Hepatocyte (in vitro differentiated cells): Measurements from ENCODE around the gene USP32. TPM values are rescaled to one million over a fixed set of nuclear protein-coding genes. Genes with fewer than 3 reads are reported as not detected.

Experiments used
- DNase-seq: peaks from one replicate; pipeline ENCODE4 v3.0.0-alpha.2; 2016; ENCODE audit warnings: low spot score
- H2AFZ ChIP-seq: fragments of 200-600 bp; sonication (generic); 2 replicates; pipeline ENCODE4 v1.6.0; 2016; ENCODE audit warnings: antibody characterized with exemption, mild to moderate bottlenecking
- H3K27ac ChIP-seq: fragments of 200-600 bp; sonication (generic); 2 replicates; pipeline ENCODE4 v1.5.1; 2016; ENCODE audit warnings: mild to moderate bottlenecking
- H3K27me3 ChIP-seq: fragments of 200-600 bp; sonication (generic); 2 replicates; pipeline ENCODE4 v1.6.1; 2016
- H3K36me3 ChIP-seq: fragments of 200-600 bp; sonication (generic); replicated peaks from 2 replicates; pipeline ENCODE4 v1.5.1; 2016; ENCODE audit warnings: low read depth; ENCODE audit not compliant: insufficient read depth
- H3K4me1 ChIP-seq: fragments of 200-600 bp; sonication (generic); 2 replicates; pipeline ENCODE4 v1.5.1; 2016; ENCODE audit warnings: mild to moderate bottlenecking, moderate library complexity; ENCODE audit not compliant: insufficient read depth
- H3K4me2 ChIP-seq: fragments of 200-600 bp; sonication (generic); 2 replicates; pipeline ENCODE4 v1.6.0; 2016
- H3K4me3 ChIP-seq: fragments of 200-600 bp; sonication (generic); 2 replicates; pipeline ENCODE4 v1.5.1; 2016; ENCODE audit warnings: mild to moderate bottlenecking
- H3K79me2 ChIP-seq: fragments of 200-600 bp; sonication (generic); 2 replicates; pipeline ENCODE4 v1.6.0; 2017; ENCODE audit warnings: mild to moderate bottlenecking
- H3K9me2 ChIP-seq: fragments of 200-600 bp; sonication (generic); replicated peaks from 2 replicates; pipeline ENCODE4 v1.6.0; 2017; ENCODE audit warnings: mild to moderate bottlenecking; ENCODE audit not compliant: insufficient read depth
- H3K9me3 ChIP-seq: fragments of 200-600 bp; sonication (generic); 2 replicates; pipeline ENCODE4 v1.5.1; 2016; ENCODE audit warnings: low read depth, mild to moderate bottlenecking
- H4K20me1 ChIP-seq: fragments of 200-600 bp; sonication (generic); 2 replicates; pipeline ENCODE4 v1.6.0; 2016; ENCODE audit warnings: mild to moderate bottlenecking; ENCODE audit not compliant: insufficient read depth, poor library complexity, severe bottlenecking
- CTCF ChIP-seq: fragments of 200-600 bp; sonication (generic); IDR thresholded peaks from 2 replicates; pipeline ENCODE4 v1.5.1; 2016; ENCODE audit warnings: antibody characterized with exemption, mild to moderate bottlenecking; ENCODE audit not compliant: poor library complexity
- EZH2 ChIP-seq: fragments of 200-600 bp; sonication (generic); IDR thresholded peaks from 2 replicates; pipeline ENCODE4 v1.6.1; 2016; ENCODE audit warnings: antibody characterized with exemption, mild to moderate bottlenecking, borderline replicate concordance
- EZH2phosphoT487 ChIP-seq: fragments of 200-600 bp; sonication (generic); IDR thresholded peaks from one replicate; pipeline ENCODE4 v1.6.1; 2018; ENCODE audit warnings: antibody characterized with exemption, mild to moderate bottlenecking, low read depth, moderate library complexity; ENCODE audit not compliant: unreplicated experiment, severe bottlenecking
- WGBS: methylation state at CpG from one replicate; pipeline ENCODE4 v1.1.6; 2016; ENCODE audit warnings: low lambda C conversion rate; ENCODE audit errors: missing lambda C conversion rate; 5-methylcytosine and 5-hydroxymethylcytosine counted together
- polyA plus RNA-seq: library from polyadenylated mRNA; unstranded; fragments of >200 nt; fragmentation: Nextera tagmentation; extraction: Ambion mirVana; gene quantifications from 2 replicates; pipeline ENCODE4 v1.2.1, GENCODE V29; 2016
- total RNA-seq: library from RNA; depleted of rRNA; stranded (reverse); fragments of >200 nt; gene quantifications from 2 replicates; pipeline ENCODE4 v1.2.3, GENCODE V29; 2014

Gene USP32
- total and polyA plus RNA-seq, 2 experiments from 2014 or later: 15.3 to 37.0 TPM

GRCh38 chr17:60165223-60165622, 226.7 kb downstream of the USP32 start:
- Histone ChIP-seq H3K27ac (no peak overlapping the region), H3K79me2 (no peaks in the 10 kb centered on the region), H3K9me2 (no peaks in the 10 kb centered on the region), H4K20me1 (no peaks in the 10 kb centered on the region), H2AFZ (no peak overlapping the region), H3K9me3 (no peaks in the 10 kb centered on the region), H3K36me3 (no peaks in the 10 kb centered on the region), H3K4me3 (no peak overlapping the region), H3K4me2 (no peak overlapping the region), H3K27me3 (no peaks in the 10 kb centered on the region), H3K4me1 (no peaks in the 10 kb centered on the region)
- 81% methylated on average over 5 of the region's 5 CpGs for WGBS
- no peak for TF ChIP-seq EZH2phosphoT487
- no peak for TF ChIP-seq EZH2
- no peak for TF ChIP-seq CTCF
- DNase-seq: no peak

- Histone ChIP-seq H3K4me3 (no peak overlapping the region), H4K20me1 (no peaks in the 10 kb centered on the region), H3K27me3 (no peaks in the 10 kb centered on the region), H2AFZ (no peak overlapping the region), H3K9me2 (no peaks in the 10 kb centered on the region), H3K36me3 (no peaks in the 10 kb centered on the region), H3K9me3 (no peaks in the 10 kb centered on the region), H3K79me2 (no peaks in the 10 kb centered on the region), H3K4me1 (no peaks in the 10 kb centered on the region), H3K27ac (no peak overlapping the region), H3K4me2 (no peak overlapping the region)
- 68% methylated on average over 5 of the region's 5 CpGs for whole genome bisulfite sequencing
- DNase-seq: no peak
- TF ChIP-seq EZH2phosphoT487 (no peak), CTCF (no peak), EZH2 (no peak)
Observed at GRCh38 chr17:60164697-60165096, 227.2 kb downstream of the USP32 start.

GRCh38 chr17:60164164-60164563, 227.8 kb downstream of the USP32 start:
- Histone ChIP-seq H3K79me2 (no peaks in the 10 kb centered on the region), H4K20me1 (no peaks in the 10 kb centered on the region), H2AFZ (no peak overlapping the region), H3K4me2 (no peak overlapping the region), H3K27ac (no peak overlapping the region), H3K9me2 (no peaks in the 10 kb centered on the region), H3K4me1 (no peaks in the 10 kb centered on the region), H3K27me3 (peaks cover under 1% of the 10 kb centered on the region), H3K9me3 (no peaks in the 10 kb centered on the region), H3K36me3 (no peaks in the 10 kb centered on the region), H3K4me3 (no peak overlapping the region)
- TF ChIP-seq EZH2phosphoT487 (no peak), EZH2 (no peak), CTCF (no peak)
- 80% methylated on average over 5 of the region's 6 CpGs for WGBS
- DNase-seq: no peak

GRCh38 chr17:60163108-60163784, 228.7 kb downstream of the USP32 start:
- TF ChIP-seq EZH2: no peak
- no peak for TF ChIP-seq EZH2phosphoT487
- TF ChIP-seq CTCF: no peak
- H3K36me3 ChIP-seq: no peaks in the 10 kb centered on the region
- no peak overlapping the region for H2AFZ ChIP-seq
- H4K20me1 ChIP-seq: no peaks in the 10 kb centered on the region
- WGBS: 54% methylated on average over 20 of the region's 20 CpGs
- no peak overlapping the region for H3K4me2 ChIP-seq
- peaks cover 7% of the 10 kb centered on the region for H3K27me3 ChIP-seq
- no peaks in the 10 kb centered on the region for H3K9me2 ChIP-seq
- no peaks in the 10 kb centered on the region for H3K9me3 ChIP-seq
- H3K79me2 ChIP-seq: no peaks in the 10 kb centered on the region
- peak; percentile 8 for DNase-seq
- H3K4me1 ChIP-seq: no peaks in the 10 kb centered on the region
- no peak overlapping the region for H3K27ac ChIP-seq
- H3K4me3 ChIP-seq: no peak overlapping the region
